Astrocyte of the spinal cord (primary cell): Measurements from ENCODE around the gene ITPKA.

Experiments used
- DNase-seq: peaks from one replicate; pipeline ENCODE4 v3.0.0; 2011; ENCODE audit warnings: low read depth, low spot score
- H3K4me3 ChIP-seq: 2 replicates; pipeline ENCODE4 v1.5.1; 2011; ENCODE audit warnings: low read depth, mild to moderate bottlenecking, low read length, moderate library complexity
- CTCF ChIP-seq: IDR thresholded peaks from 2 replicates; pipeline ENCODE4 v1.5.1; 2012; ENCODE audit warnings: low read depth, mild to moderate bottlenecking, low read length, inconsistent platforms
- in situ Hi-C: cut with HindIII; loops from 2 replicates; pipeline ENCODE4 v1.10.0; 2017; ENCODE audit warnings: low sequenced_read_pairs

The ITPKA gene

GRCh38 chr15:41483115-41483514 is 10.6 kb upstream of the ITPKA start:
- in situ Hi-C loops = no loop called here
- no peak for TF ChIP-seq CTCF
- no peak for DNase-seq
- no peak overlapping the region for H3K4me3 ChIP-seq

- no peak for TF ChIP-seq CTCF
- in situ Hi-C loops = no loop called here
- DNase-seq = no peak
- H3K4me3 ChIP-seq = no peak overlapping the region
Measured at GRCh38 chr15:41483519-41483918, 10.2 kb upstream of the ITPKA start.

DNA sequence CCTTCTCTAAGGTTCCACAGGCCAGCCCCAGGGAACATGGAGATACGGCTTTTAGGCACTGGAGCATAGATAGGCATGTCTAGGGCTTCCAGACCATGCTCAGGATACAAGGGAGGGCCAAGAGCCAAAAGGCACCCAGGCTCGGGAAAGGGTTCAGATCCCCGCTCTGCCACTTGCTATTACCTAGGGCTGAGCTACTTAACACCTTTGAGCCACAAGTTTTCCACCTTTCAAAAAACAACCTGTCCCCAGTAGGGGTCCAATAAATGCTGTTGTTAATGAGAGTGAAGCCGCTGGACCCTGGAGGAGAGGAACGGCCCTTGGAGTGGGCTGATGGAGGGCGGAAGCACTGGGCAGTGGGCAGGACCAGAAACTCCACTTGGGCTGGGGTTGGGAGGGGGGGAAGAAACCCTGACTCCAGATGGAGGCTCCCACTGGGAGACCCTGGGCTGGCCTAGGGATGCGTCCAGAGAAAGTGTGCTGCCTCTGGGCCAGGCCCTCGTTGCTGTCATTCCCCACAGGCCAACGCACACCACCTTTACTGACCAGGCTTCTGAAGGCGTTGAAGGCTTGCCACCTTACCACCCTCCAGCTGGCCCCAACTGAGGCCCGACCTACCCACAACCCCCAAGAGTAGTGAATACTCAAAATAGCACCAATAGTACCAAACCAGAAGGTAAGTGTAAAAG is 8.6 kb upstream of the ITPKA start:
- in situ Hi-C loops = no loop called here
- no peak for DNase-seq
- H3K4me3 ChIP-seq = no peak overlapping the region
- no peak for TF ChIP-seq CTCF

DNA sequence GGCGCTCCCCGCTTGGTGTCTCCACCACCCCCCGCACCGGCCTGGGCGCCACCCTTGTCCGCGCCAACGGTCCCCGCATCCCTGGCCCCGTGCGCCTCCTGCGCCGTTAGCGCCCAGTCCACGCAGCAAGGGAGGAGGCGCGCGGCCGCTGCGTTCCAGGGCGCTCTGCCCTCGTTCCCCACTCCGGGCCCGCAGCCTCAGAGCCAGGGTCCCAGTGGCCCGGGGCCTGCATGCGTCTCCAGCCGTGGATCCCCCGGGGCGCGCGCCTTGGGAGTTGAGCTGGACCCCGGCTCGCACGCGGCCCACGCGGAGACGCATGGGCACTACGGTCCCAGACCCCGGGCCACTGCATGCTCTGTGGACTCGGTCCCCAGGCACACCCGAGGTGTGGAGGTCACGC is 7.4 kb upstream of the ITPKA start:
- no peak overlapping the region for H3K4me3 ChIP-seq
- in situ Hi-C loops = no loop called here
- no peak for TF ChIP-seq CTCF
- no peak for DNase-seq

- no peak for DNase-seq
- H3K4me3 ChIP-seq = no peak overlapping the region
- in situ Hi-C loops = no loop called here
- TF ChIP-seq CTCF = no peak
Measured at GRCh38 chr15:41487381-41487780, 6.3 kb upstream of the ITPKA start.

DNA sequence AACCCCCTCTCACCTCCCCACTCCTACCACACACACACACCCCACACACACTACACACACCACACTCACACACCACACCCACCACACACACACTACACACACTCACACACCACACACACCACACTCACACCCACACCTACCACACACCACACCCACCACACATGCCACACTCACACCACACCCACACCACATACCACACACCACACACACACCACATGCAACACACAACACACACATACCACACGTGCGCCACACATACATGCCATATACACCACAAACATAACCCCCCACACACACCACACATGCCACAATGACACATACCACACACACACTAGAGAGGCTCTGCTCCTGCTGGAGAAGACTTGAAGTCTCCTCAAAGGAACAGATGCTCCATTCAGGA is 5.9 kb upstream of the ITPKA start:
- H3K4me3 ChIP-seq = no peak overlapping the region
- no peak for DNase-seq
- no peak for TF ChIP-seq CTCF
- in situ Hi-C loops = no loop called here
